Neural progenitor cell (in vitro differentiated cells): ENCODE measurements around the gene MRNIP.

Source experiments
- CTCF ChIP-seq: fragments of 200-600 bp; sonication (generic); IDR thresholded peaks from 2 replicates; pipeline ENCODE4 v1.5.1; 2017; ENCODE audit warnings: antibody characterized with exemption, mild to moderate bottlenecking
- EZH2 ChIP-seq: fragments of 200-600 bp; sonication (generic); IDR thresholded peaks from 2 replicates; pipeline ENCODE4 v1.6.1; 2017; ENCODE audit warnings: antibody characterized with exemption, mild to moderate bottlenecking, moderate library complexity

- TF ChIP-seq CTCF: no peak
- no peak for TF ChIP-seq EZH2
Observed at GRCh38 chr5:179824745-179825112, 33.9 kb downstream of the MRNIP start.
